Measurements from ENCODE around the gene RPN2.
A peak's percentile ranks its signal among the peaks of the same experiment; 100 is the strongest.

Gene RPN2

GRCh38 chr20:37198932-37199660 is 20.0 kb downstream of the RPN2 start:
- H3K27me3 ChIP-seq (ENCODE audit: control insufficient read depth, insufficient read depth, low read length, poor library complexity, severe bottlenecking): no peaks in the 10 kb centered on the region
- H3K4me1 ChIP-seq (ENCODE audit: control insufficient read depth, insufficient read depth, low read length): peaks cover 6% of the 10 kb centered on the region
- H3K27ac ChIP-seq (ENCODE audit: insufficient read depth, low read depth, low read length, poor library complexity, severe bottlenecking): no peak overlapping the region

DNA sequence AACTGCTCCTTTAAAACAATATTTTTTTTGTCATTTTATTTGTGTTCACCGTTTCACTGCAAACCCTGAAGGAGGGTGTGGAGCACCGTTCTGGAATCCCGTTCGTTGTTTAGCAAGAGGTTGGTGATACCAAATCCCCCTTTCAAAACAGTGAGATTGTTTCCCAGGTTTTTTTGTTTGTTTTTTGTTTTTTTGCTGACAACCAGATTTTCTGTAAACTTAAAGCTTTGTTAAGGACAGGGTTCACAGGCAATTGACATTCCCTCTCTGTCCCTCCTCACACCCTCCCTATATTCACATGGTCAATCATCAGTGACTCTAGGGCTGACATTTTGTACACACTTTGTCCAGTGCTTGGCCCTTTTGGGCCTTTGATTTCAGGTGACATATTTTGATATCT is 21.2 kb downstream of the RPN2 start:
- 96 to 100% methylated on average over 4 of the region's 4 CpGs for WGBS, 2 experiments
- H3K4me1 ChIP-seq (ENCODE audit: control insufficient read depth, insufficient read depth, low read length): peaks cover 17% of the 10 kb centered on the region
- H3K27me3 ChIP-seq (ENCODE audit: control insufficient read depth, insufficient read depth, low read length, poor library complexity, severe bottlenecking): no peaks in the 10 kb centered on the region
- H3K4me3 ChIP-seq (ENCODE audit: insufficient read depth, low read depth, low read length): no peak overlapping the region
- peaks cover 11% of the 10 kb centered on the region for H3K36me3 ChIP-seq (ENCODE audit: control insufficient read depth, insufficient read depth, low read length)
- no peaks in the 10 kb centered on the region for H3K9me3 ChIP-seq (ENCODE audit: control insufficient read depth, low read length)
- no peak overlapping the region for H3K27ac ChIP-seq (ENCODE audit: insufficient read depth, low read depth, low read length, poor library complexity, severe bottlenecking)

More at GRCh38 chr20:37198932-37199660, 20.0 kb downstream of the RPN2 start:
- no peaks in the 10 kb centered on the region for H3K9me3 ChIP-seq (ENCODE audit: control insufficient read depth, low read length)
- peaks cover 4% of the 10 kb centered on the region for H3K36me3 ChIP-seq (ENCODE audit: control insufficient read depth, insufficient read depth, low read length)
- 88 to 92% methylated on average over 16 of the region's 16 CpGs for WGBS, 2 experiments
- H3K4me3 ChIP-seq (ENCODE audit: insufficient read depth, low read depth, low read length): no peak overlapping the region

- peaks cover 11% of the 10 kb centered on the region for H3K36me3 ChIP-seq (ENCODE audit: control insufficient read depth, insufficient read depth, low read length)
- H3K27me3 ChIP-seq (ENCODE audit: control insufficient read depth, insufficient read depth, low read length, poor library complexity, severe bottlenecking): no peaks in the 10 kb centered on the region
- peaks cover 21% of the 10 kb centered on the region for H3K4me1 ChIP-seq (ENCODE audit: control insufficient read depth, insufficient read depth, low read length)
- no peaks in the 10 kb centered on the region for H3K9me3 ChIP-seq (ENCODE audit: control insufficient read depth, low read length)
- WGBS, 2 experiments: 97% methylated on average over 12 to 13 of the region's 13 CpGs
- no peak overlapping the region for H3K4me3 ChIP-seq (ENCODE audit: insufficient read depth, low read depth, low read length)
- no peak overlapping the region for H3K27ac ChIP-seq (ENCODE audit: insufficient read depth, low read depth, low read length, poor library complexity, severe bottlenecking)
Observed at GRCh38 chr20:37200926-37201826, 22.0 kb downstream of the RPN2 start.

DNA sequence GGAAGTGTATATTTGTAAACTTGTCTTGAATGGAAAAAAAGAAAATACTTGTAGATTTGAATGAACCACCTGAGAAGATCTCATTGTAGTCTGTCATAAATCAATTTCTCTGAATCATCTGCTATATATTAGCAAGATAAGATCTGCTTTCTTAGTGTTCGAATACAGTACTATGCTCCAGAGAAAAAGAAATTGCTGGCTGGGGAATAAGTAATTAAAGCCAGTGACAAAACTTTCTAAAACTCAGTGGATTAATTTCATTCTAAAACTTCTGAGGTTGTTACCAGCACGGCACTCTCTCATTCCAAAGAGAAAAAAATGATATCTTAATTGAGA is 22.7 kb downstream of the RPN2 start:
- Histone ChIP-seq H3K36me3 (ENCODE audit: control insufficient read depth, insufficient read depth, low read length) (peaks cover 11% of the 10 kb centered on the region), H3K27ac (ENCODE audit: insufficient read depth, low read depth, low read length, poor library complexity, severe bottlenecking) (no peak overlapping the region), H3K9me3 (ENCODE audit: control insufficient read depth, low read length) (no peaks in the 10 kb centered on the region), H3K27me3 (ENCODE audit: control insufficient read depth, insufficient read depth, low read length, poor library complexity, severe bottlenecking) (no peaks in the 10 kb centered on the region), H3K4me3 (ENCODE audit: insufficient read depth, low read depth, low read length) (no peak overlapping the region), H3K4me1 (ENCODE audit: control insufficient read depth, insufficient read depth, low read length) (peaks cover 19% of the 10 kb centered on the region)
- 96 to 100% methylated on average over 1 to 2 of the region's 2 CpGs for WGBS, 2 experiments

DNA sequence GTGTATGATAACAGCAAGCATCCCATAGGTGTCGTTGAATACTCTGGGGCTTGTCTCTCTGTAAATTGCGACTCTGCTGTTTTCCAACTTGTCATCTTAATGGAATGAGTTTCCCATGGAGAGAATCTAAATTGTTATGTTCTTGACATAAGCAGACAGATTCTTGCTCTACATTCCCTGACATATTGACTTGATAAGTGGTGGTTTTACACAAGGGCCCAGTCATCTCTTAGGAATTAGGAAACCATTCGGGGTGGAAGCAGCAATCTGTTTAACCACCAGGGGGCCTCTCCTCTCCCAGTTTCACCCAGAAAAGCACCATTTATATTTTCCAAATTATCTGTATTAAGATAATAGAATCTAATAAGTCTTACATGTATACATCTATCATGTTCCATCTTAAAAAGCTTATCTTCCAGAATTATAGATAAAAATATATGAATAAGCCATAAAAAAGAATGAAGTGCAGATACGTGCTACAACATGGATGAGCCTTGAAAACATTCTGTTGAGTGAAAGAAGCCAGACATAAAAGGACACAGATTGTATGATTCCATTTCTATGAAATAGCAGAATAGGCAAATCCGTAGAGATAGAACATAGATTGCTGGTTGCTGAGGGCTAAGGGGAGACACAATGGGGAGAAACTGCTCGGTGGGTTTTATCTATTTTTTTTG is 23.3 kb downstream of the RPN2 start:
- 86 to 88% methylated on average over 6 of the region's 6 CpGs for WGBS, 2 experiments
- Histone ChIP-seq H3K9me3 (ENCODE audit: control insufficient read depth, low read length) (no peaks in the 10 kb centered on the region), H3K36me3 (ENCODE audit: control insufficient read depth, insufficient read depth, low read length) (peaks cover 11% of the 10 kb centered on the region), H3K27ac (ENCODE audit: insufficient read depth, low read depth, low read length, poor library complexity, severe bottlenecking) (no peak overlapping the region), H3K27me3 (ENCODE audit: control insufficient read depth, insufficient read depth, low read length, poor library complexity, severe bottlenecking) (no peaks in the 10 kb centered on the region), H3K4me3 (ENCODE audit: insufficient read depth, low read depth, low read length) (no peak overlapping the region), H3K4me1 (ENCODE audit: control insufficient read depth, insufficient read depth, low read length) (peaks cover 16% of the 10 kb centered on the region)

DNA sequence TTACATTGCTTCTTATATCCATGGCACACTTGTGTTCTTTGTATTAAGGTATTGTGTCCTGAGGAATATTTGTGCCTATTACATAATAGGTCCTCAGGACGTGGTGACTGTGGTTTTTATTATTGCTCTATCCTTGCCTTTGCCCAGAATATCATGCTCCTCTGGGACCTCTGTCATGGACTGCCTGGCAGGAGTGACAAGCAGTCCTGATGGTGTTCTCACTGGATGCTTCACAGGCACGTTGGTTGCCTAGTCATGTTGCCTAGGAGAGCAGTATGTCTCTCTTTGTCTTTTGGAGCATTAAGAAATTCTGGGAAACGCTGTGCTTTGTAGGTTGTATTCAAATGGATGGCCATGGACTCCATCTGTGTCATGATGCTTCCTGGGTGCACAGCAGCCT is 24.9 kb downstream of the RPN2 start:
- H3K4me1 ChIP-seq (ENCODE audit: control insufficient read depth, insufficient read depth, low read length): peaks cover 16% of the 10 kb centered on the region
- H3K27me3 ChIP-seq (ENCODE audit: control insufficient read depth, insufficient read depth, low read length, poor library complexity, severe bottlenecking): no peaks in the 10 kb centered on the region
- no peaks in the 10 kb centered on the region for H3K9me3 ChIP-seq (ENCODE audit: control insufficient read depth, low read length)
- H3K4me3 ChIP-seq (ENCODE audit: insufficient read depth, low read depth, low read length): no peak overlapping the region
- H3K36me3 ChIP-seq (ENCODE audit: control insufficient read depth, insufficient read depth, low read length): peaks cover 19% of the 10 kb centered on the region
- H3K27ac ChIP-seq (ENCODE audit: insufficient read depth, low read depth, low read length, poor library complexity, severe bottlenecking): no peak overlapping the region
- 90 to 95% methylated on average over 3 of the region's 3 CpGs for WGBS, 2 experiments

DNA sequence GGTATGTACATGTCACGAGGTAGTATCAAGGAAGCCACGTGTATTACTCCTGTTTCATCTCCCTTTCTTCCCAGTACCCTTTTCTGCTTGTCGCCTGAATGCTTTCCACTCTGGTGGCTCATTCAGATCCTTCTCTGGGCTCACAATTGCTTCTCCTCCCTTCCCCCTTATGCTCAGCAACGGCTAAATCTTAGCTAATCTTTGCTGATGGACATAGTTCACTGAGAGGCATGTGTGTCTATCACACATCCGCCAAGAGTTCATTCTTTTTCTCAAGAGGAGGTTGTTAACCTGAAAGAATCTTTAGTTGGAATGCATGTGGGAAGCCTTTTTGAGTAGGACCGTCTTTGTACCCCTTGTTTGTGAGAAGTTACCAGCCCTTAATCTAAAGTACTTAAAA is 26.0 kb downstream of the RPN2 start:
- no peaks in the 10 kb centered on the region for H3K27me3 ChIP-seq (ENCODE audit: control insufficient read depth, insufficient read depth, low read length, poor library complexity, severe bottlenecking)
- H3K4me3 ChIP-seq (ENCODE audit: insufficient read depth, low read depth, low read length): no peak overlapping the region
- peak overlapping the region; percentile 2 for H3K27ac ChIP-seq (ENCODE audit: insufficient read depth, low read depth, low read length, poor library complexity, severe bottlenecking)
- H3K9me3 ChIP-seq (ENCODE audit: control insufficient read depth, low read length): no peaks in the 10 kb centered on the region
- 70 to 74% methylated on average over 5 to 6 of the region's 6 CpGs for WGBS, 2 experiments
- H3K36me3 ChIP-seq (ENCODE audit: control insufficient read depth, insufficient read depth, low read length): peaks cover 27% of the 10 kb centered on the region
- H3K4me1 ChIP-seq (ENCODE audit: control insufficient read depth, insufficient read depth, low read length): peaks cover 16% of the 10 kb centered on the region

DNA sequence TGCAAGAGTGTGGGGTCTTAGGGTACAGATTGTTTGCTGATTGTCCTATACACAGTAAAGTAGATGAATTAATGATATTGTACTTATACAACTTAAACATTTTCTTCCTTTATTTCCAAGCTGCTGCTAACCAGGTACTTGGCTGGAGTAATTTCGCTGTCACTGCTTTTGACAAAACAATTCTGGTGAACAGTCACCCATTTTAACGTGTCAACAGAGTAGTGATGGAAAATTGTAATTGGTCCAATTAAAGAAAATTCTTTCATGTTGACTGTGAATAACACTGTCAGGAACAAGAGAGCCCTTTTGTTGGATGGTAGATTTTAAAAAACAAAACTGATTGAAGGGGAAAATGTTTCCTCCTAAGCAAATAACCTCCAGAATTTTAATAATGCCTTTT is 26.7 kb downstream of the RPN2 start:
- Histone ChIP-seq H3K27me3 (ENCODE audit: control insufficient read depth, insufficient read depth, low read length, poor library complexity, severe bottlenecking) (no peaks in the 10 kb centered on the region), H3K4me3 (ENCODE audit: insufficient read depth, low read depth, low read length) (no peak overlapping the region), H3K4me1 (ENCODE audit: control insufficient read depth, insufficient read depth, low read length) (peaks cover 16% of the 10 kb centered on the region), H3K36me3 (ENCODE audit: control insufficient read depth, insufficient read depth, low read length) (peaks cover 23% of the 10 kb centered on the region), H3K9me3 (ENCODE audit: control insufficient read depth, low read length) (no peaks in the 10 kb centered on the region), H3K27ac (ENCODE audit: insufficient read depth, low read depth, low read length, poor library complexity, severe bottlenecking) (peak overlapping the region; percentile 2)
- WGBS, 2 experiments: 98 to 99% methylated on average over 2 of the region's 2 CpGs

DNA sequence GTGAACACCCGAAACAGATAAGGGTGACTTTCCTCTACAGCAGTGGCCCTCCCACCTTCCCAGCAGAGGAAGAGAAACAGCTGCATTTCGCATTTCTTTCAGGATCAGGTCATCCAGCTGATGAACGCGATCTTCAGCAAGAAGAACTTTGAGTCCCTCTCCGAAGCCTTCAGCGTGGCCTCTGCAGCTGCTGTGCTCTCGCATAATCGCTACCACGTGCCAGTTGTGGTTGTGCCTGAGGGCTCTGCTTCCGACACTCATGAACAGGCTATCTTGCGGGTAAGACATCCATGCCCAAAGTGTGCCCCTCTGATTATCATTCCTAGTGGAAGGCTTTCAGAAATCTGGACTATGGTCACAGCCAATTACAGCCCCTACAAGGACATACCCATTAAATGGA is 28.0 kb downstream of the RPN2 start:
- H3K4me3 ChIP-seq (ENCODE audit: insufficient read depth, low read depth, low read length): no peak overlapping the region
- no peaks in the 10 kb centered on the region for H3K27me3 ChIP-seq (ENCODE audit: control insufficient read depth, insufficient read depth, low read length, poor library complexity, severe bottlenecking)
- H3K9me3 ChIP-seq (ENCODE audit: control insufficient read depth, low read length): no peaks in the 10 kb centered on the region
- peaks cover 16% of the 10 kb centered on the region for H3K4me1 ChIP-seq (ENCODE audit: control insufficient read depth, insufficient read depth, low read length)
- no peak overlapping the region for H3K27ac ChIP-seq (ENCODE audit: insufficient read depth, low read depth, low read length, poor library complexity, severe bottlenecking)
- H3K36me3 ChIP-seq (ENCODE audit: control insufficient read depth, insufficient read depth, low read length): peaks cover 29% of the 10 kb centered on the region
- 95% methylated on average over 11 of the region's 11 CpGs for WGBS, 2 experiments

GRCh38 chr20:37209193-37209592 is 30.1 kb downstream of the RPN2 start:
- peaks cover 16% of the 10 kb centered on the region for H3K4me1 ChIP-seq (ENCODE audit: control insufficient read depth, insufficient read depth, low read length)
- no peak overlapping the region for H3K4me3 ChIP-seq (ENCODE audit: insufficient read depth, low read depth, low read length)
- H3K27ac ChIP-seq (ENCODE audit: insufficient read depth, low read depth, low read length, poor library complexity, severe bottlenecking): no peak overlapping the region
- H3K9me3 ChIP-seq (ENCODE audit: control insufficient read depth, low read length): no peaks in the 10 kb centered on the region
- peaks cover 45% of the 10 kb centered on the region for H3K36me3 ChIP-seq (ENCODE audit: control insufficient read depth, insufficient read depth, low read length)
- WGBS, 2 experiments: 91 to 97% methylated on average over 3 of the region's 3 CpGs
- H3K27me3 ChIP-seq (ENCODE audit: control insufficient read depth, insufficient read depth, low read length, poor library complexity, severe bottlenecking): no peaks in the 10 kb centered on the region
